Ishikawa (cell line): ENCODE data around the gene BHLHE41.

Experiments used
- YY1 ChIP-seq: IDR thresholded peaks from 2 replicates; pipeline ENCODE4 v1.6.1; 2012; ENCODE audit warnings: low read depth
- TF ChIP-seq, protein P1 (sequence below): IDR thresholded peaks from 2 replicates; pipeline ENCODE4 v1.6.1; 2012
- TF ChIP-seq, protein P2 (sequence below): IDR thresholded peaks from 2 replicates; pipeline ENCODE4 v1.6.1; 2012; ENCODE audit warnings: low read depth, mild to moderate bottlenecking

DNA sequence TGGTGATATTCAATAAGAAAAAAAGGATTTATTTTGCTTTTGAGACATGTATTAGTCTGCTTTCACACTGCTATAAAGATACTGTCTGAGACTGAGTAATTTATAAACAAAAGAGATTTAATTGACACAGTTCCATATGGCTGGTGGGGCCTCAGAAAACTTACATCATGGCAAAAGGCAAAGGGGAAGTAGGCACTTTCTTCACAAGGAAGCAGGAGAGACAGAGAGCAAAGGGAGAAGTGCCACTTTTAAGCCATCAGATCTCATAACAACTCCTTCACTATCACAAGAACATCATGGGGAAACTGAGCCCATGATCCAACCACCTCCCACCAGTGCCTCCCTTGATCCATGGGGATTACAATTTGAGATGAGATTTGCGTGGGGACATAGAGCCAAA lies 43.9 kb downstream of the BHLHE41 start:
- no peak for TF ChIP-seq YY1
- TF ChIP-seq, protein P1, sequence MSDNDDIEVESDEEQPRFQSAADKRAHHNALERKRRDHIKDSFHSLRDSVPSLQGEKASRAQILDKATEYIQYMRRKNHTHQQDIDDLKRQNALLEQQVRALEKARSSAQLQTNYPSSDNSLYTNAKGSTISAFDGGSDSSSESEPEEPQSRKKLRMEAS = no peak
- TF ChIP-seq, protein P2, sequence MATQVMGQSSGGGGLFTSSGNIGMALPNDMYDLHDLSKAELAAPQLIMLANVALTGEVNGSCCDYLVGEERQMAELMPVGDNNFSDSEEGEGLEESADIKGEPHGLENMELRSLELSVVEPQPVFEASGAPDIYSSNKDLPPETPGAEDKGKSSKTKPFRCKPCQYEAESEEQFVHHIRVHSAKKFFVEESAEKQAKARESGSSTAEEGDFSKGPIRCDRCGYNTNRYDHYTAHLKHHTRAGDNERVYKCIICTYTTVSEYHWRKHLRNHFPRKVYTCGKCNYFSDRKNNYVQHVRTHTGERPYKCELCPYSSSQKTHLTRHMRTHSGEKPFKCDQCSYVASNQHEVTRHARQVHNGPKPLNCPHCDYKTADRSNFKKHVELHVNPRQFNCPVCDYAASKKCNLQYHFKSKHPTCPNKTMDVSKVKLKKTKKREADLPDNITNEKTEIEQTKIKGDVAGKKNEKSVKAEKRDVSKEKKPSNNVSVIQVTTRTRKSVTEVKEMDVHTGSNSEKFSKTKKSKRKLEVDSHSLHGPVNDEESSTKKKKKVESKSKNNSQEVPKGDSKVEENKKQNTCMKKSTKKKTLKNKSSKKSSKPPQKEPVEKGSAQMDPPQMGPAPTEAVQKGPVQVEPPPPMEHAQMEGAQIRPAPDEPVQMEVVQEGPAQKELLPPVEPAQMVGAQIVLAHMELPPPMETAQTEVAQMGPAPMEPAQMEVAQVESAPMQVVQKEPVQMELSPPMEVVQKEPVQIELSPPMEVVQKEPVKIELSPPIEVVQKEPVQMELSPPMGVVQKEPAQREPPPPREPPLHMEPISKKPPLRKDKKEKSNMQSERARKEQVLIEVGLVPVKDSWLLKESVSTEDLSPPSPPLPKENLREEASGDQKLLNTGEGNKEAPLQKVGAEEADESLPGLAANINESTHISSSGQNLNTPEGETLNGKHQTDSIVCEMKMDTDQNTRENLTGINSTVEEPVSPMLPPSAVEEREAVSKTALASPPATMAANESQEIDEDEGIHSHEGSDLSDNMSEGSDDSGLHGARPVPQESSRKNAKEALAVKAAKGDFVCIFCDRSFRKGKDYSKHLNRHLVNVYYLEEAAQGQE = no peak
